ENCODE measurements around the gene ZNF598. TPM values are rescaled to one million over a fixed set of nuclear protein-coding genes. Genes with fewer than 3 reads are reported as not detected.

The ZNF598 gene
- total and polyA plus RNA-seq, 2 of the 13 experiments (the other 11 are each of a cell fraction or from before 2014, with no cell fraction given): 13.5 to 14.2 TPM

DNA sequence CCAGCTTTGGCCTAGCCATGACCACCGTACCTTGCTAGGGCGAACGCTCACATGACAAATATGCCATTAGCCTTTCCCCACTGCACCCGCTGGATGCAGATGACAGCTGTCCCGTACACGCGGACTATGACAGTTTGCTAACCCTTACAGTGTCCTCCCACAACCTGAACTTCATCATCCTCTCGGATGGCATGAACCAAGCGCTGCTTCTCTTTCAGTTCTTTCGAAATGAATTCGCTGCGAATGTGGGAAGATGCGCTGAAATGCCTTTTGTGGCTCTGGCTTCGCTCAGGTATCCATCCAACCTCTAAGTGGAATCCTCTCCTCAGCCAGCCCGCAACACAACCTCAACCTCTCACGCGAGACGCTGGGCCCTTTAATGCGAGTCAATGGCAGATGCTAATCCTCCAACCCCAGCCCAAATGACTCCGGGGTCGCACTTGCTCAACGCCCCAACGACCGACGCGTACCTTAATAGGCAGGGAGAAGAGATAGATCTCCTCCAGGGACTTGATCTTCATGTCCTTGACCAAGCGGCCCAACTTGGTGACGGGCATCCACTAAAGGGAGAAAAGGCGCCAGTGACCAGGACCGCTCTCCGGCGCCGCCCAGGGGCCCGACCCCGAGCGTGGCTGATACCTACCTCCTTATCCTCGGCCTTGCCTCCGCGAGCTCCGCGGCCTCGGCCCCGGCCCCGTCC, 45.7 kb downstream of the ZNF598 start (continued):
- TF ChIP-seq, protein P1, sequence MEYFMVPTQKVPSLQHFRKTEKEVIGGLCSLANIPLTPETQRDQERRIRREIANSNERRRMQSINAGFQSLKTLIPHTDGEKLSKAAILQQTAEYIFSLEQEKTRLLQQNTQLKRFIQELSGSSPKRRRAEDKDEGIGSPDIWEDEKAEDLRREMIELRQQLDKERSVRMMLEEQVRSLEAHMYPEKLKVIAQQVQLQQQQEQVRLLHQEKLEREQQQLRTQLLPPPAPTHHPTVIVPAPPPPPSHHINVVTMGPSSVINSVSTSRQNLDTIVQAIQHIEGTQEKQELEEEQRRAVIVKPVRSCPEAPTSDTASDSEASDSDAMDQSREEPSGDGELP (IDR thresholded peaks at IDR 0.05; ENCODE audit: borderline replicate concordance, low read depth): no peak
- no peak for TF ChIP-seq ESRRA (CRISPR knock-in tag; IDR thresholded peaks at IDR 0.05; ENCODE audit: low read depth)
- no peak for TF ChIP-seq ZNF501 (CRISPR knock-in tag; IDR thresholded peaks at IDR 0.05)
- TF ChIP-seq, protein P2, sequence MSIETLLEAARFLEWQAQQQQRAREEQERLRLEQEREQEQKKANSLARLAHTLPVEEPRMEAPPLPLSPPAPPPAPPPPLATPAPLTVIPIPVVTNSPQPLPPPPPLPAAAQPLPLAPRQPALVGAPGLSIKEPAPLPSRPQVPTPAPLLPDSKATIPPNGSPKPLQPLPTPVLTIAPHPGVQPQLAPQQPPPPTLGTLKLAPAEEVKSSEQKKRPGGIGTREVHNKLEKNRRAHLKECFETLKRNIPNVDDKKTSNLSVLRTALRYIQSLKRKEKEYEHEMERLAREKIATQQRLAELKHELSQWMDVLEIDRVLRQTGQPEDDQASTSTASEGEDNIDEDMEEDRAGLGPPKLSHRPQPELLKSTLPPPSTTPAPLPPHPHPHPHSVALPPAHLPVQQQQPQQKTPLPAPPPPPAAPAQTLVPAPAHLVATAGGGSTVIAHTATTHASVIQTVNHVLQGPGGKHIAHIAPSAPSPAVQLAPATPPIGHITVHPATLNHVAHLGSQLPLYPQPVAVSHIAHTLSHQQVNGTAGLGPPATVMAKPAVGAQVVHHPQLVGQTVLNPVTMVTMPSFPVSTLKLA (IDR thresholded peaks at IDR 0.05): no peak
- TF ChIP-seq, protein P3, sequence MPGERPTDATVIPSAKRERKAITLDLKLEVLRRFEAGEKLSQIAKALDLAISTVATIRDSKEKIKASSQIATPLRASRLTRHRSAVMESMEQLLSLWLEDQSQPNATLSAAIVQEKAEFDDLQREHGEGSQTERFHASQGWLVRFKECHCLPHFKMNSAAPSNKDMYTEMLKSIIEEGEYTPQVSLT (CRISPR knock-in tag; IDR thresholded peaks at IDR 0.05; ENCODE audit: borderline replicate concordance, low read depth): no peak
- TF ChIP-seq, protein P4, sequence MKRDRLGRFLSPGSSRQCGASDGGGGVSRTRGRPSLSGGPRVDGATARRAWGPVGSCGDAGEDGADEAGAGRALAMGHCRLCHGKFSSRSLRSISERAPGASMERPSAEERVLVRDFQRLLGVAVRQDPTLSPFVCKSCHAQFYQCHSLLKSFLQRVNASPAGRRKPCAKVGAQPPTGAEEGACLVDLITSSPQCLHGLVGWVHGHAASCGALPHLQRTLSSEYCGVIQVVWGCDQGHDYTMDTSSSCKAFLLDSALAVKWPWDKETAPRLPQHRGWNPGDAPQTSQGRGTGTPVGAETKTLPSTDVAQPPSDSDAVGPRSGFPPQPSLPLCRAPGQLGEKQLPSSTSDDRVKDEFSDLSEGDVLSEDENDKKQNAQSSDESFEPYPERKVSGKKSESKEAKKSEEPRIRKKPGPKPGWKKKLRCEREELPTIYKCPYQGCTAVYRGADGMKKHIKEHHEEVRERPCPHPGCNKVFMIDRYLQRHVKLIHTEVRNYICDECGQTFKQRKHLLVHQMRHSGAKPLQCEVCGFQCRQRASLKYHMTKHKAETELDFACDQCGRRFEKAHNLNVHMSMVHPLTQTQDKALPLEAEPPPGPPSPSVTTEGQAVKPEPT (CRISPR knock-in tag; IDR thresholded peaks at IDR 0.05; ENCODE audit: low read depth): no peak
- TF ChIP-seq, protein P5, sequence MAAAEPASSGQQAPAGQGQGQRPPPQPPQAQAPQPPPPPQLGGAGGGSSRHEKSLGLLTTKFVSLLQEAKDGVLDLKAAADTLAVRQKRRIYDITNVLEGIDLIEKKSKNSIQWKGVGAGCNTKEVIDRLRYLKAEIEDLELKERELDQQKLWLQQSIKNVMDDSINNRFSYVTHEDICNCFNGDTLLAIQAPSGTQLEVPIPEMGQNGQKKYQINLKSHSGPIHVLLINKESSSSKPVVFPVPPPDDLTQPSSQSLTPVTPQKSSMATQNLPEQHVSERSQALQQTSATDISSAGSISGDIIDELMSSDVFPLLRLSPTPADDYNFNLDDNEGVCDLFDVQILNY (CRISPR knock-in tag; conservative IDR thresholded peaks at IDR 0.05): no peak
- TF ChIP-seq ZNF777 (CRISPR knock-in tag; IDR thresholded peaks at IDR 0.05): peak; percentile 12; the same call in 1 of the 2 replicates
- no peak for TF ChIP-seq MTF1 (CRISPR knock-in tag; IDR thresholded peaks at IDR 0.05)
- TF ChIP-seq, protein P6, sequence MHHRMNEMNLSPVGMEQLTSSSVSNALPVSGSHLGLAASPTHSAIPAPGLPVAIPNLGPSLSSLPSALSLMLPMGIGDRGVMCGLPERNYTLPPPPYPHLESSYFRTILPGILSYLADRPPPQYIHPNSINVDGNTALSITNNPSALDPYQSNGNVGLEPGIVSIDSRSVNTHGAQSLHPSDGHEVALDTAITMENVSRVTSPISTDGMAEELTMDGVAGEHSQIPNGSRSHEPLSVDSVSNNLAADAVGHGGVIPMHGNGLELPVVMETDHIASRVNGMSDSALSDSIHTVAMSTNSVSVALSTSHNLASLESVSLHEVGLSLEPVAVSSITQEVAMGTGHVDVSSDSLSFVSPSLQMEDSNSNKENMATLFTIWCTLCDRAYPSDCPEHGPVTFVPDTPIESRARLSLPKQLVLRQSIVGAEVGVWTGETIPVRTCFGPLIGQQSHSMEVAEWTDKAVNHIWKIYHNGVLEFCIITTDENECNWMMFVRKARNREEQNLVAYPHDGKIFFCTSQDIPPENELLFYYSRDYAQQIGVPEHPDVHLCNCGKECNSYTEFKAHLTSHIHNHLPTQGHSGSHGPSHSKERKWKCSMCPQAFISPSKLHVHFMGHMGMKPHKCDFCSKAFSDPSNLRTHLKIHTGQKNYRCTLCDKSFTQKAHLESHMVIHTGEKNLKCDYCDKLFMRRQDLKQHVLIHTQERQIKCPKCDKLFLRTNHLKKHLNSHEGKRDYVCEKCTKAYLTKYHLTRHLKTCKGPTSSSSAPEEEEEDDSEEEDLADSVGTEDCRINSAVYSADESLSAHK (CRISPR knock-in tag; IDR thresholded peaks at IDR 0.05; ENCODE audit: borderline replicate concordance): no peak
- no peak for TF ChIP-seq NR1H2 (CRISPR knock-in tag; IDR thresholded peaks at IDR 0.05; ENCODE audit: borderline replicate concordance, low read depth)
- TF ChIP-seq CCDC6 (CRISPR knock-in tag; IDR thresholded peaks at IDR 0.05): no peak
- TF ChIP-seq EED (CRISPR knock-in tag; IDR thresholded peaks at IDR 0.05): no peak
- no peak for TF ChIP-seq TP53 (CRISPR knock-in tag; conservative IDR thresholded peaks at IDR 0.05)
- peak; percentile 68 for TF ChIP-seq ZNF781 (CRISPR knock-in tag; IDR thresholded peaks at IDR 0.05; ENCODE audit: borderline replicate concordance, not compliant biosample characterization)
- no peak for TF ChIP-seq GATA4 (IDR thresholded peaks at IDR 0.05; ENCODE audit: borderline replicate concordance, low read depth)
- no peak for TF ChIP-seq ZNF547 (CRISPR knock-in tag; IDR thresholded peaks at IDR 0.05)
- TF ChIP-seq, protein P7, sequence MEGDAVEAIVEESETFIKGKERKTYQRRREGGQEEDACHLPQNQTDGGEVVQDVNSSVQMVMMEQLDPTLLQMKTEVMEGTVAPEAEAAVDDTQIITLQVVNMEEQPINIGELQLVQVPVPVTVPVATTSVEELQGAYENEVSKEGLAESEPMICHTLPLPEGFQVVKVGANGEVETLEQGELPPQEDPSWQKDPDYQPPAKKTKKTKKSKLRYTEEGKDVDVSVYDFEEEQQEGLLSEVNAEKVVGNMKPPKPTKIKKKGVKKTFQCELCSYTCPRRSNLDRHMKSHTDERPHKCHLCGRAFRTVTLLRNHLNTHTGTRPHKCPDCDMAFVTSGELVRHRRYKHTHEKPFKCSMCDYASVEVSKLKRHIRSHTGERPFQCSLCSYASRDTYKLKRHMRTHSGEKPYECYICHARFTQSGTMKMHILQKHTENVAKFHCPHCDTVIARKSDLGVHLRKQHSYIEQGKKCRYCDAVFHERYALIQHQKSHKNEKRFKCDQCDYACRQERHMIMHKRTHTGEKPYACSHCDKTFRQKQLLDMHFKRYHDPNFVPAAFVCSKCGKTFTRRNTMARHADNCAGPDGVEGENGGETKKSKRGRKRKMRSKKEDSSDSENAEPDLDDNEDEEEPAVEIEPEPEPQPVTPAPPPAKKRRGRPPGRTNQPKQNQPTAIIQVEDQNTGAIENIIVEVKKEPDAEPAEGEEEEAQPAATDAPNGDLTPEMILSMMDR (CRISPR knock-in tag; IDR thresholded peaks at IDR 0.05): peak; percentile 5; the same call in 1 of the 2 replicates
- TF ChIP-seq SNAPC2 (CRISPR knock-in tag; IDR thresholded peaks at IDR 0.05): peak; percentile 85

All from HepG2 (cell line).